ENCODE data around the gene SAV1. TPM values are rescaled to one million over a fixed set of nuclear protein-coding genes. Genes with fewer than 3 reads are reported as not detected.
"Not testable (repeated sequence)": the region's sequence is repeated elsewhere in the genome, so short reads cannot be mapped to it uniquely, and the experiment has no call there.

The SAV1 gene
- total RNA-seq, 3 donors from 2014 or later, result 17.0 to 29.0 (median 18.0) TPM

GRCh38 chr14:50647282-50647681 lies 20.8 kb downstream of the SAV1 start:
- ATAC-seq (peak; percentile 35), DNase-seq (no peak)
- Histone ChIP-seq H3K4me1 (ENCODE audit: low read depth) (no peaks in the 10 kb centered on the region), H3K9me3 (no peaks in the 10 kb centered on the region), H3K36me3 (ENCODE audit: low read depth) (no peaks in the 10 kb centered on the region), H3K4me3 (no peak overlapping the region)
- TF ChIP-seq, protein P1, sequence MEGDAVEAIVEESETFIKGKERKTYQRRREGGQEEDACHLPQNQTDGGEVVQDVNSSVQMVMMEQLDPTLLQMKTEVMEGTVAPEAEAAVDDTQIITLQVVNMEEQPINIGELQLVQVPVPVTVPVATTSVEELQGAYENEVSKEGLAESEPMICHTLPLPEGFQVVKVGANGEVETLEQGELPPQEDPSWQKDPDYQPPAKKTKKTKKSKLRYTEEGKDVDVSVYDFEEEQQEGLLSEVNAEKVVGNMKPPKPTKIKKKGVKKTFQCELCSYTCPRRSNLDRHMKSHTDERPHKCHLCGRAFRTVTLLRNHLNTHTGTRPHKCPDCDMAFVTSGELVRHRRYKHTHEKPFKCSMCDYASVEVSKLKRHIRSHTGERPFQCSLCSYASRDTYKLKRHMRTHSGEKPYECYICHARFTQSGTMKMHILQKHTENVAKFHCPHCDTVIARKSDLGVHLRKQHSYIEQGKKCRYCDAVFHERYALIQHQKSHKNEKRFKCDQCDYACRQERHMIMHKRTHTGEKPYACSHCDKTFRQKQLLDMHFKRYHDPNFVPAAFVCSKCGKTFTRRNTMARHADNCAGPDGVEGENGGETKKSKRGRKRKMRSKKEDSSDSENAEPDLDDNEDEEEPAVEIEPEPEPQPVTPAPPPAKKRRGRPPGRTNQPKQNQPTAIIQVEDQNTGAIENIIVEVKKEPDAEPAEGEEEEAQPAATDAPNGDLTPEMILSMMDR (IDR thresholded peaks at IDR 0.05), result no peak
- intact Hi-C loops (cut with DNase I, micrococcal nuclease), result no loop called here

DNA sequence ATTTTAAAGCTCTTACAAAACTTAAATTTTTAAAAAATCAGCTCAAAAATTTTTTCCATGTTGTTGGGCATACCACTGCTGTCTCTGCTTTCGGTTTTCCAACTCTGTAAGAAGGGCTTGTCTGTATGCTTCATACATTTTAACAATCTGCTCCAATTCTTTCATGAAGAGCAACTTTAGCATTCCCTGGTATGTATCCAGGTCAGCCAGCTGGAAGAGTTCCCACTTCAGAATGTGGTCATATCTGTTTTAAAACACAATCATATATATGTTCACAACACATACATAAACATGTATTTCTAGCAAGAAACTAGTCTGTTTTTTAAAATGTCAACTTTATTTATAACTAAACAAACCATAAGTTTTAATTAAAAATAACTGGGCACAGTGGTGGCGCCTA lies 33.0 kb downstream of the SAV1 start:
- TF ChIP-seq, protein P1 (IDR thresholded peaks at IDR 0.05), result no peak
- H3K9me3 ChIP-seq, result no peaks in the 10 kb centered on the region
- ATAC-seq (no peak), DNase-seq (no peak)
- H3K36me3 ChIP-seq (ENCODE audit: low read depth), result no peaks in the 10 kb centered on the region
- H3K4me1 ChIP-seq (ENCODE audit: low read depth), result no peaks in the 10 kb centered on the region
- intact Hi-C loops (cut with DNase I, micrococcal nuclease), result no loop called here
- no peak overlapping the region for H3K4me3 ChIP-seq

GRCh38 chr14:50633954-50634353 lies 34.2 kb downstream of the SAV1 start:
- H3K4me3 ChIP-seq, result no peak overlapping the region
- TF ChIP-seq, protein P1 (IDR thresholded peaks at IDR 0.05), result no peak
- no peaks in the 10 kb centered on the region for H3K36me3 ChIP-seq (ENCODE audit: low read depth)
- no peaks in the 10 kb centered on the region for H3K9me3 ChIP-seq
- intact Hi-C loops (cut with DNase I, micrococcal nuclease), result no loop called here
- ATAC-seq (no peak), DNase-seq (no peak)
- H3K4me1 ChIP-seq (ENCODE audit: low read depth), result no peaks in the 10 kb centered on the region

- DNase-seq (no peak), ATAC-seq (no peak)
- no peak overlapping the region for H3K4me3 ChIP-seq
- no peaks in the 10 kb centered on the region for H3K4me1 ChIP-seq (ENCODE audit: low read depth)
- TF ChIP-seq, protein P1 (IDR thresholded peaks at IDR 0.05), result no peak
- no peaks in the 10 kb centered on the region for H3K36me3 ChIP-seq (ENCODE audit: low read depth)
- no peaks in the 10 kb centered on the region for H3K9me3 ChIP-seq
- intact Hi-C loops (cut with DNase I, micrococcal nuclease), result no loop called here
Measured at GRCh38 chr14:50631408-50631821, 36.7 kb downstream of the SAV1 start.

DNA sequence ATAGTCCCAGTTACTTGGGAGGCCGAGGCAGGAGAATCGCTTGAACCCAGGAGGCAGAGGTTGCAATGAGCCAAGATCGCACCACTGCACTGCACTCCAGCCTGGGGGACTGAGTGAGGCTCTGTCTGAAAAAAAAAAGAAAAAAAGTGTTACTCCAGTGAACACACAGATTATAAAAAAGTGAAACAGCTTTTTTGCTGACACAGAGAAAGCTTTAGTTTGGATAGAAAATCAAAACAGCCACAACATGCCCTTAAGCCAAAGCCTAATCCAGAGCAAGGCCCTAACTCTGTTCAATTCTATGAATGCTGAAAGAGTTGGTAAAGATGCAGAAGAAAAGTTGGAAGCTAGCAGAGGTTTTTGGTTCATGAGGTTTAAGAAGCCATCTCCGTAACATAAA lies 43.2 kb downstream of the SAV1 start:
- H3K36me3 ChIP-seq (ENCODE audit: low read depth); H3K9me3 ChIP-seq; ATAC-seq; DNase-seq; H3K4me3 ChIP-seq; intact Hi-C loops (cut with DNase I, micrococcal nuclease); H3K4me1 ChIP-seq (ENCODE audit: low read depth): not testable (repeated sequence)

DNA sequence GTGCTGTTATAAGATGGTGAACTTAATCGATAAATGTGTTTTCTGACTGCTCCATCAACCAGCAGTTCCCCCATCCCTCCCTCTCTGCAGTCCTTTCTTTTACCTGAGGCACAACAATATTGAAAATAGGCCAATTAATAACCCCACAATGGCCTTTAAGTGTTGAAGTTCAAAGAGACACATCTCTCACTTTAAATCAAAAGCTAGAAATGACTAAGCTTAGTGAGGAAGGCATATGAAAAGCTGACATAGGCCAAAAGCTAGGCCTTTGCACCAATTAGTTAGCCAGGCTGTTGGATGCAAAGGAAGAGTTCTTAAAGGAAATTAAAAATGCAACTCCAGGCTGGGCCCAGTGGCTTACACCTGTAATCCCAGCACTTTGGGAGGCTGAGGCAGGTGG lies 43.7 kb downstream of the SAV1 start:
- ATAC-seq (no peak), DNase-seq (no peak)
- intact Hi-C loops (cut with DNase I, micrococcal nuclease), result no loop called here

More for the DNA sequence above, 43.7 kb downstream of the SAV1 start:
- TF ChIP-seq, protein P1 (IDR thresholded peaks at IDR 0.05), result no peak
- no peaks in the 10 kb centered on the region for H3K9me3 ChIP-seq
- H3K36me3 ChIP-seq (ENCODE audit: low read depth), result no peaks in the 10 kb centered on the region
- no peak overlapping the region for H3K4me3 ChIP-seq
- no peaks in the 10 kb centered on the region for H3K4me1 ChIP-seq (ENCODE audit: low read depth)
